Erythroblast (primary cell): ENCODE data around the gene HERC2.
"Not testable (repeated sequence)": the region's sequence is repeated elsewhere in the genome, so short reads cannot be mapped to it uniquely, and the experiment has no call there.

Experiments
- GATA1 ChIP-seq: IDR thresholded peaks from 2 replicates; pipeline ENCODE4 v1.6.1; 2011; ENCODE audit warnings: low read depth, mild to moderate bottlenecking, control low read depth, low read length, moderate library complexity
- POLR2A ChIP-seq: IDR thresholded peaks from 2 replicates; pipeline ENCODE4 v1.6.1; 2011; ENCODE audit warnings: mild to moderate bottlenecking, low read length

GRCh38 chr15:28136236-28136904 lies 185.6 kb downstream of the HERC2 start:
- TF ChIP-seq POLR2A, GATA1: not testable (repeated sequence)
